Liver (tissue), 9 donors: ENCODE data around the gene SP140L. TPM values are rescaled to one million over a fixed set of nuclear protein-coding genes. Genes with fewer than 3 reads are reported as not detected.

Source experiments
- DNase-seq: peaks from one replicate; pipeline ENCODE4 v3.0.0-alpha.2; 2017; ENCODE audit warnings: low spot score
- H3K27ac ChIP-seq, 2 donors: one replicate each; pipeline ENCODE4 v1.7.0; 2013; ENCODE audit warnings: inconsistent platforms in 2 of 2, low read length in 2 of 2, control low read depth in 1 of 2, low read depth in 1 of 2, mild to moderate bottlenecking in 1 of 2
- H3K27me3 ChIP-seq, 4 donors: one replicate each; pipeline versions ENCODE4 v1.6.1 to v1.7.0; 2013; ENCODE audit warnings: low read length in 3 of 4, inconsistent platforms in 1 of 4, mild to moderate bottlenecking in 1 of 4, moderate library complexity in 1 of 4; ENCODE audit not compliant: control insufficient read depth in 4 of 4, insufficient read depth in 4 of 4
- H3K36me3 ChIP-seq, 4 donors: one replicate each; pipeline versions ENCODE4 v1.6.1 to v1.7.0; 2013; ENCODE audit warnings: low read length in 3 of 4, mild to moderate bottlenecking in 3 of 4, low read depth in 1 of 4, moderate library complexity in 1 of 4; ENCODE audit not compliant: control insufficient read depth in 4 of 4, insufficient read depth in 3 of 4
- H3K4me1 ChIP-seq, 4 donors: one replicate each; pipeline versions ENCODE4 v1.6.1 to v1.7.0; 2013; ENCODE audit warnings: low read length in 3 of 4, mild to moderate bottlenecking in 3 of 4, moderate library complexity in 1 of 4; ENCODE audit not compliant: control insufficient read depth in 4 of 4, insufficient read depth in 4 of 4
- H3K4me3 ChIP-seq, 3 donors: one replicate each; pipeline versions ENCODE4 v1.6.1 to v1.7.0; 2013; ENCODE audit warnings: low read length in 3 of 3, control low read depth in 1 of 3, low read depth in 1 of 3, mild to moderate bottlenecking in 1 of 3
- H3K9ac ChIP-seq, 2 donors: one replicate each; pipeline ENCODE4 v1.7.0; 2013; ENCODE audit warnings: low read length in 2 of 2, mild to moderate bottlenecking in 2 of 2, moderate library complexity in 2 of 2, control low read depth in 1 of 2, low read depth in 1 of 2
- H3K9me3 ChIP-seq, 4 donors: one replicate each; pipeline versions ENCODE4 v1.6.1 to v1.7.0; 2013; ENCODE audit warnings: low read length in 3 of 4; ENCODE audit not compliant: control insufficient read depth in 4 of 4
- CTCF ChIP-seq: fragments of 150-350 bp; IDR thresholded peaks from 2 replicates; pipeline ENCODE4 v1.5.1; 2017; ENCODE audit warnings: improper control_type of control experiment, low read depth, low read length; ENCODE audit not compliant: missing input control
- EGR1 ChIP-seq, 2 donors: IDR thresholded peaks; 2 replicates each; pipeline ENCODE4 v1.6.1; 2016 to 2018; ENCODE audit warnings: antibody characterized with exemption in 2 of 2, low read depth in 2 of 2
- HNF4G ChIP-seq: IDR thresholded peaks from 2 replicates; pipeline ENCODE4 v1.6.1; 2016; ENCODE audit warnings: antibody characterized with exemption
- JUND ChIP-seq, 2 donors: IDR thresholded peaks; 2 replicates each; pipeline ENCODE4 v1.6.1; 2016; ENCODE audit warnings: antibody characterized with exemption in 2 of 2
- NR2F2 ChIP-seq: IDR thresholded peaks from 2 replicates; pipeline ENCODE4 v1.6.1; 2016; ENCODE audit warnings: antibody characterized with exemption
- RAD21 ChIP-seq, 2 donors: IDR thresholded peaks; 2 replicates each; pipeline ENCODE4 v1.6.1; 2016; ENCODE audit warnings: antibody characterized with exemption in 2 of 2, mild to moderate bottlenecking in 2 of 2
- REST ChIP-seq: IDR thresholded peaks from 2 replicates; pipeline ENCODE4 v1.6.1; 2016; ENCODE audit warnings: antibody characterized with exemption, mild to moderate bottlenecking
- RXRA ChIP-seq, 2 donors: IDR thresholded peaks; 2 replicates each; pipeline ENCODE4 v1.6.1; 2017 to 2018; ENCODE audit warnings: antibody characterized with exemption in 2 of 2, mild to moderate bottlenecking in 1 of 2
- SP1 ChIP-seq: IDR thresholded peaks from 2 replicates; pipeline ENCODE4 v1.6.1; 2018; ENCODE audit warnings: antibody characterized with exemption, mild to moderate bottlenecking
- ZBTB33 ChIP-seq: IDR thresholded peaks from 2 replicates; pipeline ENCODE4 v1.6.1; 2016; ENCODE audit warnings: antibody characterized with exemption
- WGBS: extraction: QIAGEN DNeasy Blood & Tissue Kit; methylation state at CpG from one replicate; pipeline ENCODE4 v1.1.7; 2013; 5-methylcytosine and 5-hydroxymethylcytosine counted together
- polyA plus RNA-seq, 2 donors: library from polyadenylated mRNA; stranded (reverse) in 1 of 2; unstranded in 1 of 2; fragments of 200-250 nt in 1 of 2; fragments of >200 nt in 1 of 2; fragmentation: Nextera tagmentation in 1 of 2; extraction: Ambion mirVana in 1 of 2; gene quantifications; one replicate each; pipeline versions ENCODE4 v1.2.1 to v1.2.3, GENCODE V29; 2013 to 2015
- total RNA-seq, 2 donors: library from RNA; depleted of rRNA; stranded (reverse); fragments of >200 nt; gene quantifications; one replicate each; pipeline ENCODE4 v1.2.3, GENCODE V29; 2014
- donor health status: healthy.
- donor health status: healthy.
- donor health status: healthy.
- donor health status: healthy.
- donor health status: healthy.

The SP140L gene
- total and polyA plus RNA-seq, 4 donors, result 3.1 to 21.5 (median 6.6) TPM

- H3K27ac ChIP-seq, result no peak overlapping the region
Measured at GRCh38 chr2:230282936-230283335, 44.1 kb upstream of the SP140L start.

GRCh38 chr2:230286048-230286447 lies 40.9 kb upstream of the SP140L start:
- peaks cover 0 to 4% (median 0%) of the 10 kb centered on the region in 4 donors for H3K27me3 ChIP-seq
- H3K27ac ChIP-seq, result no peak overlapping the region
- H3K4me3 ChIP-seq, result no peak overlapping the region
- TF ChIP-seq HNF4G, result no peak
- TF ChIP-seq REST, result no peak
- TF ChIP-seq ZBTB33, result no peak
- 83% methylated on average over 3 of the region's 3 CpGs for WGBS
- H3K36me3 ChIP-seq, result no peaks in the 10 kb centered on the region
- H3K9ac ChIP-seq, result no peak overlapping the region
- DNase-seq, result no peak
- no peaks in the 10 kb centered on the region for H3K9me3 ChIP-seq
- no peaks in the 10 kb centered on the region for H3K4me1 ChIP-seq

More at GRCh38 chr2:230282936-230283335, 44.1 kb upstream of the SP140L start:
- H3K9me3 ChIP-seq, result peaks cover 0 to 3% (median 0%) of the 10 kb centered on the region in 4 donors
- H3K9ac ChIP-seq, result no peak overlapping the region
- TF ChIP-seq SP1 (no peak), RXRA (IDR thresholded peaks at IDR 0.05) (no peak), JUND (IDR thresholded peaks at IDR 0.05) (no peak), EGR1 (IDR thresholded peaks at IDR 0.05; ENCODE audit: low read depth in 2 of 2) (no peak), RAD21 (IDR thresholded peaks at IDR 0.05) (no peak), NR2F2 (no peak), CTCF (no peak), ZBTB33 (no peak)
- H3K4me3 ChIP-seq, result no peak overlapping the region
- DNase-seq, result no peak
- no peaks in the 10 kb centered on the region for H3K4me1 ChIP-seq
- H3K36me3 ChIP-seq, result no peaks in the 10 kb centered on the region
- H3K27me3 ChIP-seq, result peaks cover 0 to 4% (median 0%) of the 10 kb centered on the region in 4 donors
- WGBS, result 85% methylated on average over 2 of the region's 2 CpGs
